Measurements from ENCODE around the gene CYP4B1.
A peak's percentile ranks its signal among the peaks of the same experiment; 100 is the strongest.
"Not testable (repeated sequence)": the region's sequence is repeated elsewhere in the genome, so short reads cannot be mapped to it uniquely, and the experiment has no call there.

The CYP4B1 gene

DNA sequence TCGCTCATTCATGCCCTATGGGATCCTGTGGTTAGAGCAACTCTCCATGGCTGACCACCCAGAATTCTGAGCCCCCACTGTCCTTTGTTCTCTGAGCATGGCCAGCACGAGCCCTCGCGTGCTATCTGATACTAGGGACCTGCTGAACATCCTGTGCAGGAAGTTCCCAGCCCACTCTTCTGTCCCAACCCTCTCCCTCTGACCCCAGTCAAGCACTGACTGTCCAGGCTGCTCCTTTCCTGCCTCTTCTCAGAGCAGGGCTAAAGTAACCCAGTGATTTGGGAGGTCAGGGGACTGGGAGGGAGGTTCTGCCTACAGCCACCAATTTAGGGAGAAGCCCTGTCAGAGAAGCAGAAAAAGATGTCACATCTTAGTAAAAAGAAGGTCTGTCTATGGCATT is 21.2 kb downstream of the CYP4B1 start:
- no peak overlapping the region for H3K27ac Mint-ChIP-seq
- H3K4me1 Mint-ChIP-seq = no peaks in the 10 kb centered on the region
- H3K9me3 Mint-ChIP-seq = no peaks in the 10 kb centered on the region
- H3K27me3 Mint-ChIP-seq = peaks cover 5% of the 10 kb centered on the region
- no peak overlapping the region for H3K4me3 Mint-ChIP-seq
- no peaks in the 10 kb centered on the region for H3K36me3 Mint-ChIP-seq

DNA sequence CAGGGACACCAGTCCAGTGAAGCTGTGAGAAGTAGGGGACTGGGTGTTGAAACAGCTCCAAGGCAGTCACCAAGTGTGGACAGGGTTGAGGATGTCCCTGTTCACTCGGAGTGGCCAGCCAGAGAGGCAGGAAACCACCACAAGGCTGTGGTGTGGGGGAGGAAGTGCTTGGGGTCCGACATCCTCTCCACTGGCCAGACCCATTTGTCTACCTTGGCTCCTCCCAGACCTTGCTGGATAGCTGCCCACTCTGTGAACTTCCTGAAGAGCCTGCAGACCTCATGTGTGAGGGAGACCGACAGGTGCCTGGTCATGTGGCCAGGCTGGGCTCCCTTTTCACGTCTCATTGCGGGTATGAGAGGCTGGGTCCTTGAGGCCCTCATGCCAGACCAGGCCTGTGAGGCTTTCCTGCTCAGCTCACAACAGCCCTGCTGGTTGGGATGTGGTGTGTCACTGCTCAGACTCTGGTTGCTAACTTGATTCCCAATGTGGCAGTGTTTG is 21.8 kb downstream of the CYP4B1 start:
- H3K36me3 Mint-ChIP-seq = no peaks in the 10 kb centered on the region
- H3K9me3 Mint-ChIP-seq = no peaks in the 10 kb centered on the region
- H3K4me3 Mint-ChIP-seq = no peak overlapping the region
- peaks cover 5% of the 10 kb centered on the region for H3K27me3 Mint-ChIP-seq
- no peak overlapping the region for H3K27ac Mint-ChIP-seq
- no peaks in the 10 kb centered on the region for H3K4me1 Mint-ChIP-seq

DNA sequence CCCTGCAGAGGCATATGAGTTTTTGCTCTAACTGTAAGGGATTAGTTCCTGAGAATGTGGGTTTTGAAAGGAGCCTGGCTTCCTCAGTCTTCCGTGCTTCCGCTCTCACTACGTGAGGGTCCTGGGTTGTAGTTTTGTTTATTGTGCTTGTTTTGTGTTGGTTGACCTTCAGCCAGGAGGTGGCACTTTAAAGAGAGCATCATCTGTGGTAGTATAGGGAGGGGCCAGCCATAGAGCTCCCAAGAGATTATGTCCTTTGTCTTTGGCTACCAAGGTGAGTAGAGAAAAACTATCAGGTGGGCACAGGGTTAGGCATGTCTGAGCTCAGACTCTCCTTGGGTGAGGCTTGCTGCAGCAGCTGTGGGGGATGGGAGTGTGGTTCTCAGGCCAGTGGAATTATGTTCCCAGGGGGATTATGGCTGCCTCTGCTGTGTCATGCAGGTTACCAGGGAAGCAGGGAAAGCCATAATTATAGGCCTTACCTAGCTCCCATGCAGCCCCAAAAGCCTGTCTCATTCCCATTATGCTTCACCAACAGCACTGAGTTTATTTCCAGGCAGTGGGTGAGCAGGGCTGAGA is 23.5 kb downstream of the CYP4B1 start:
- peaks cover 8% of the 10 kb centered on the region for H3K9me3 Mint-ChIP-seq
- H3K4me1 Mint-ChIP-seq = no peaks in the 10 kb centered on the region
- peaks cover 10% of the 10 kb centered on the region for H3K27me3 Mint-ChIP-seq
- no peak overlapping the region for H3K4me3 Mint-ChIP-seq
- no peaks in the 10 kb centered on the region for H3K36me3 Mint-ChIP-seq
- H3K27ac Mint-ChIP-seq = no peak overlapping the region

DNA sequence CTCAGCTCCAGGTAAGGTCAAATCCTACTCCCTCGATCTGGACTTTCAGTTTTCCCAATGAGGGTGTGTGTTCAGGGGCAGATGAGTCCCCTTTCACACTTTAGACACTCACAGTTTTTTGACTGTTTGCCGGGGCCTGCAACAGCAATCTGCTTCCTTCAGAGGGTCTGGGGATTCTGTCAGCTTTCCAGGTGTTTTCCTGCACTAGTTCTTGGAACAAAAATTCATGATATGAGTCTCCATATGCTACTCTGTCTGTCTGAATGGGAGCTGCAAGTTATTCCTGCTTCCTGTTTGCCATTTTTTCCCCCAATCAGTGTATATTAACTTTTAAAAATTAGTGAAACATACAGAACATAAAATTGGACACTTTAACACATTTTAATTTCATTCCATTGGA is 24.3 kb downstream of the CYP4B1 start:
- H3K4me3 Mint-ChIP-seq = no peak overlapping the region
- peaks cover 8% of the 10 kb centered on the region for H3K9me3 Mint-ChIP-seq
- no peaks in the 10 kb centered on the region for H3K36me3 Mint-ChIP-seq
- H3K27me3 Mint-ChIP-seq = peaks cover 16% of the 10 kb centered on the region
- H3K4me1 Mint-ChIP-seq = no peaks in the 10 kb centered on the region
- no peak overlapping the region for H3K27ac Mint-ChIP-seq

DNA sequence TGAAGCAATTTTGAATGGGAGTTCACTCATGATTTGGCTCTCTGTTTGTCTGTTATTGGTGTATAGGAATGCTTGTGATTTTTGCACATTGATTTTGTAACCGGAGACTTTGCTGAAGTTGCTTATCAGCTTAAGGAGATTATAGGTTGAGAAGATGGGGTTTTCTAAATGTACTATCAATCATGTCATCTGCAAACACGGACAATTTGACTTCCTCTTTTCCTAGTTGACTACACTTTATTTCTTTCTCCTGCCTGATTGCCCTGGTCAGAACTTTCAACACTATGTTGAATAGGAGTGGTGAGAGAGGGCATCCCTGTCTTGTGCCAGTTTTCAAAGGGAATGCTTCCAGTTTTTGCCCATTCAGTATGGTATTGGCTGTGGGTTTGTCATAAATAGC is 28.0 kb downstream of the CYP4B1 start:
- peaks cover 23% of the 10 kb centered on the region for H3K27me3 Mint-ChIP-seq
- H3K4me1 Mint-ChIP-seq, H3K9me3 Mint-ChIP-seq, H3K27ac Mint-ChIP-seq, H3K4me3 Mint-ChIP-seq, H3K36me3 Mint-ChIP-seq: not testable (repeated sequence)

DNA sequence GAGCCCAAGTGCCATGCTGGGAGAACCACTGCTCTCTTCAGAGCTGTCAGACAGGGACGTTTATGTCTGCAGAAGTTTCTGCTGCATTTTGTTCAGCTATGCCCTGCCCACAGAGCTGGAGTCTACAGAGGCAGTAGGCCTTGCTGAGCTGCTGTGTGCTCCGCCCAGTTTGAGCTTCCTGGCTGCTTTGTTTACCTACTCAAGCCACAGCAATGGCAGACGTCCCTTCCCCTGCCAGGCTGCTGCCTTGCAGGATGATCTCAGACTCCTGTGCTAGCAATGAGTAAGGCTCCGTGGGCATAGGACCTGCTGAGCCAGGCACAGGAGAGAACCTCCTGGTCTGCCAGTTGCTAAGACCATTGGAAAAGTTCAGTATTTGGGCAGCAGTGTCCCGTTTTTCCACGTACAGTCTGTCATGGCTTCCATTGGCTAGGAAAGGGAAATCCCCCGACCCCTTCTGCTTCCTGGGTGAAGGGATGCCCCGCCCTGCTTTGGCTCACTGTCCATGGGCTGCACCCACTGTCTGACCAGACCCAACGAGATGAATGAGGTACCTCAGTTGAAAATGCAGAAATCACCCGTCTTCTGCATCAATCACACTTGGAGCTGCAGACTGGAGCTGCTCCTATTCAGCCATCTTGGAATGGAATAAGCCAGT is 31.9 kb downstream of the CYP4B1 start:
- Mint-ChIP-seq H3K27me3 (peaks cover 23% of the 10 kb centered on the region), H3K36me3 (no peaks in the 10 kb centered on the region), H3K4me3 (no peak overlapping the region)

DNA sequence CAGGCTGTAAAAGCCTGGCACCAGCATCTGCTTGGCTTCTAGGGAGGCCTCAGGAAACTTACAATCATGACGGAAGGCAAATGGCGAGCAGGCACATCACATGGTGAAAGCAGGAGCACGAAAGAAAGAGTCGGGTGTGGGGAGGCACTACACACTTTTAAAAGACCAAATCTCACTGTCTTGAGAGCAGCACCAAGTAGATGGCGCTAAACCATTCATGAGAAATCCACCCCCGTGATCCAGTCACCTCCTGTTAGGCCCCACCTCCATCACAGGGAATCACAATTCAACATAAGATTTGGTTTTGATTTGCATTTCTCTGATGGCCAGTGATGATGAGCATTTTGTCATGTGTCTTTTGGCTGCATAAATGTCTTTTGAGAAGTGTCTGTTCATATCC is 36.6 kb downstream of the CYP4B1 start:
- not testable (repeated sequence) for H3K4me3 Mint-ChIP-seq, H3K27ac Mint-ChIP-seq, H3K4me1 Mint-ChIP-seq, H3K36me3 Mint-ChIP-seq, H3K9me3 Mint-ChIP-seq
- peaks cover 15% of the 10 kb centered on the region for H3K27me3 Mint-ChIP-seq

More for the DNA sequence above, 31.9 kb downstream of the CYP4B1 start:
- peaks cover 8% of the 10 kb centered on the region for H3K9me3 Mint-ChIP-seq
- no peak overlapping the region for H3K27ac Mint-ChIP-seq
- no peaks in the 10 kb centered on the region for H3K4me1 Mint-ChIP-seq

DNA sequence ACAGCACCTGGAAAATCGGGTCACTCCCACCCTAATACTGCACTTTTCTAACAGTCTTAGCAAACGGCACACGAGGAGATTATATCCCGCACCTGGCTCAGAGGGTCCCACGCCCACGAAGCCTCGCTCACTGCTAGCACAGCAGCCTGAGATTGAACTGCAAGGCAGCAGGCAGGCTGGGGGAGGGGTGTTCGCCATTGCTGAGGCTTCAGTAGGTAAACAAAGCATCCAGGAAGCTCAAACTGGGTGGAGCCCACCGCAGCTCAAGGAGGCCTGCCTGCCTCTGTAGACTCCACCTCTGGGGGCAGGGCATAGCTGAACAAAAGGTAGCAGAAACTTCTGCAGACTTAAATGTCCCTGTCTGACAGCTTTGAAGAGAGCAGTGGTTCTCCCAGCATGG is 47.5 kb downstream of the CYP4B1 start:
- not testable (repeated sequence) for H3K36me3 Mint-ChIP-seq, H3K4me1 Mint-ChIP-seq, H3K27ac Mint-ChIP-seq, H3K4me3 Mint-ChIP-seq, H3K9me3 Mint-ChIP-seq
- H3K27me3 Mint-ChIP-seq = peaks cover 36% of the 10 kb centered on the region

DNA sequence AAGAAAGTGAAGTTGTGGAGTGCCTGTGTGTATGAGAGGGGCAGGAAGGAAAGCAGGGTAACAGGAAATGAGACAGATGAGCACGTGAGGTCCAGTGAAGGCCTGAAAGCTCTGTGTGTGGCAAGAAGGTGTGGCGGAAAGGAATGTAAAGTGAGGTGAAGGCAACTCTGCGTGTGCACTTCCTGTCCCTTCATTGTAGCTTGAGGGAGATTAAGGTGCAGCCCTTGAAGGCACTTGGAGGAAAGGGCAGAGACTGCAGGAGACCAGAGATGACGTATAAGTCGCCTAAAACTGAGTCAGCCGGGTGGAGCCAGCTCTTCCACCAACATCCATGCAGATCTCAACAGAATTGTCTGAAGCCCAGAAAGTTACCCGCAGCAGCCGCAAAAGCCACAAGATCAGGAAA is 58.8 kb downstream of the CYP4B1 start:
- Mint-ChIP-seq H3K4me3 (peak overlapping the region; percentile 9), H3K27me3 (peaks cover 16% of the 10 kb centered on the region)
- H3K9me3 Mint-ChIP-seq, H3K27ac Mint-ChIP-seq, H3K4me1 Mint-ChIP-seq, H3K36me3 Mint-ChIP-seq: not testable (repeated sequence)

DNA sequence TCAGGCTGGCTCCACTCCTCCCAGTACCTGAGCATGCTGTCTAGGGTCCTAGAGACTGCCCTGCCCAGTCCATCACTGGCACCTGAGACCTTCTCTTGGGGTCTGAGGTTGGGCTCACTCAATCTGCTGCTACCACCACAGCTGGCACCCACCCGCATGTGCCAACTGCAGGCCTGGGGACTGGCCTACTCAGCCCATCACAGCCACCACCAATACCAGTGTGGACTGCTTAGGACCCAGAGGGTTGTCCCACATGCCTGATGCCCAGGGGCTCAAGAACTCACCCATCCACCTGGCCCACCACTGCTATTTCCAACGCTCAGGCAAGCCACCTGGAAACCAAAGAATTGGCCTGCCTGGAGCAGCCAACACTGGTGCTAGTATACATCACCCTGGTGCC is 63.5 kb downstream of the CYP4B1 start:
- Mint-ChIP-seq H3K27ac (no peak overlapping the region), H3K4me3 (no peak overlapping the region), H3K36me3 (no peaks in the 10 kb centered on the region), H3K27me3 (peaks cover 17% of the 10 kb centered on the region), H3K4me1 (peaks cover 7% of the 10 kb centered on the region), H3K9me3 (peaks cover 12% of the 10 kb centered on the region)
